GM12878 (cell line): Measurements from ENCODE around the gene PPM1J. TPM values are rescaled to one million over a fixed set of nuclear protein-coding genes. Genes with fewer than 3 reads are reported as not detected.

Source experiments
- ATF7 ChIP-seq: fragments of 450-650 bp; IDR thresholded peaks from 2 replicates; pipeline ENCODE4 v1.6.1; 2016; ENCODE audit warnings: low read depth, mild to moderate bottlenecking
- CBX5 ChIP-seq: sonication (generic); IDR thresholded peaks from 2 replicates; pipeline ENCODE4 v1.6.1; 2016; ENCODE audit warnings: low read depth, moderate library complexity, mild to moderate bottlenecking, inconsistent platforms
- CREB1 ChIP-seq: IDR thresholded peaks from 2 replicates; pipeline ENCODE4 v1.6.1; 2012; ENCODE audit warnings: low read depth, mild to moderate bottlenecking, inconsistent platforms
- DPF2 ChIP-seq: fragments of 450-650 bp; IDR thresholded peaks from 2 replicates; pipeline ENCODE4 v1.6.1; 2017; ENCODE audit warnings: mild to moderate bottlenecking
- EZH2 ChIP-seq: IDR thresholded peaks from 2 replicates; pipeline ENCODE4 v1.6.1; 2012; ENCODE audit warnings: low read depth, mild to moderate bottlenecking, control low read depth, inconsistent platforms, low read length, borderline replicate concordance; ENCODE audit not compliant: control insufficient read depth
- GABPA ChIP-seq: IDR thresholded peaks from 2 replicates; pipeline ENCODE4 v1.6.1; 2014; ENCODE audit warnings: antibody characterized with exemption, low read depth, mild to moderate bottlenecking, inconsistent platforms
- HSF1 ChIP-seq: fragments of 150-350 bp; IDR thresholded peaks from 2 replicates; pipeline ENCODE4 v1.6.1; 2014; ENCODE audit warnings: mild to moderate bottlenecking, low read depth, low read length
- JUND ChIP-seq: IDR thresholded peaks from 2 replicates; pipeline ENCODE4 v1.6.1; 2012; ENCODE audit warnings: low read depth, mild to moderate bottlenecking, low read length, improper control_type of control experiment, moderate library complexity
- MTA3 ChIP-seq: IDR thresholded peaks from 2 replicates; pipeline ENCODE4 v1.6.1; 2012; ENCODE audit warnings: low read length, inconsistent platforms, borderline replicate concordance
- MYB ChIP-seq: fragments of 150-350 bp; IDR thresholded peaks from 2 replicates; pipeline ENCODE4 v1.6.1; 2014; ENCODE audit warnings: mild to moderate bottlenecking, low read depth, low read length, borderline replicate concordance
- NFXL1 ChIP-seq: fragments of 450-650 bp; IDR thresholded peaks from 2 replicates; pipeline ENCODE4 v1.6.1; 2017; ENCODE audit warnings: antibody characterized with exemption, mild to moderate bottlenecking, borderline replicate concordance
- NR2C1 ChIP-seq: fragments of 450-650 bp; IDR thresholded peaks from 2 replicates; pipeline ENCODE4 v1.6.1; 2017; ENCODE audit warnings: antibody characterized with exemption, mild to moderate bottlenecking, moderate library complexity
- NR2C2 ChIP-seq: IDR thresholded peaks from 2 replicates; pipeline ENCODE4 v1.6.1; 2011; ENCODE audit warnings: borderline replicate concordance, low read depth; ENCODE audit not compliant: control insufficient read depth, insufficient read length
- PAX5 ChIP-seq: IDR thresholded peaks from 2 replicates; pipeline ENCODE4 v1.6.1; 2011; ENCODE audit warnings: low read depth, low read length, borderline replicate concordance
- PML ChIP-seq: IDR thresholded peaks from 2 replicates; pipeline ENCODE4 v1.6.1; 2012; ENCODE audit warnings: low read length, inconsistent platforms
- RAD51 ChIP-seq: fragments of 450-650 bp; IDR thresholded peaks from 2 replicates; pipeline ENCODE4 v1.6.1; 2016; ENCODE audit warnings: moderate library complexity, mild to moderate bottlenecking, inconsistent platforms
- RCOR1 ChIP-seq: conservative IDR thresholded peaks from 2 replicates; pipeline ENCODE4 v1.6.1; 2012; ENCODE audit warnings: low read depth, low read length, improper control_type of control experiment
- RFX5 ChIP-seq: IDR thresholded peaks from 2 replicates; pipeline ENCODE4 v1.6.1; 2011; ENCODE audit warnings: low read depth, low read length, improper control_type of control experiment
- SMAD5 ChIP-seq: IDR thresholded peaks from 2 replicates; pipeline ENCODE4 v1.6.1; 2016; ENCODE audit warnings: antibody characterized with exemption, low read depth
- SPI1 ChIP-seq: IDR thresholded peaks from 2 replicates; pipeline ENCODE4 v1.6.1; 2011; ENCODE audit warnings: low read depth, mild to moderate bottlenecking, low read length, moderate library complexity, borderline replicate concordance; ENCODE audit not compliant: insufficient read depth
- SUZ12 ChIP-seq: fragments of 200-600 bp; sonication (generic); IDR thresholded peaks from one replicate; pipeline ENCODE4 v1.6.1; 2018; ENCODE audit warnings: antibody characterized with exemption, mild to moderate bottlenecking; ENCODE audit not compliant: unreplicated experiment
- WRNIP1 ChIP-seq: IDR thresholded peaks from 2 replicates; pipeline ENCODE4 v1.6.1; 2011; ENCODE audit warnings: low read depth, low read length, improper control_type of control experiment, borderline replicate concordance
- YY1 ChIP-seq: IDR thresholded peaks from 2 replicates; pipeline ENCODE4 v1.6.1; 2011; ENCODE audit warnings: low read depth, mild to moderate bottlenecking, low read length
- ZSCAN29 ChIP-seq: fragments of 450-650 bp; IDR thresholded peaks from 2 replicates; pipeline ENCODE4 v1.6.1; 2017; ENCODE audit warnings: mild to moderate bottlenecking, moderate library complexity
- polyA plus RNA-seq, 11 experiments: library from polyadenylated mRNA; depleted of rRNA in 4 of 11; unstranded in 6 of 11; stranded (reverse) in 5 of 11; fragments of >200 nt; fragmentation: Nextera tagmentation in 4 of 11; fragmentation: Illumina TruSeq in 1 of 11; extraction: Ambion mirVana in 4 of 11; extraction: Trizol in 1 of 11; gene quantifications; 1 replicate in 1 of 11; 2 replicates in 10 of 11; pipeline versions ENCODE4 v1.2.1 to v1.2.3, GENCODE V29; 2011 to 2016; ENCODE audit warnings: inconsistent platforms in 2 of 11, missing spikeins in 2 of 11, low read depth in 1 of 11
- total RNA-seq, 4 experiments: library from RNA; depleted of rRNA in 3 of 4; stranded (reverse); fragments of >200 nt in 3 of 4; fragmentation: Illumina TruSeq in 1 of 4; extraction: Trizol in 1 of 4; gene quantifications; 2 replicates each; pipeline versions ENCODE4 v1.2.1 to v1.2.3, GENCODE V29; 2013 to 2021
- TF ChIP-seq, protein P1 (sequence below): fragments of 450-650 bp; conservative IDR thresholded peaks from 2 replicates; pipeline ENCODE4 v1.6.1; 2017; ENCODE audit warnings: mild to moderate bottlenecking, moderate library complexity
- TF ChIP-seq, protein P2 (sequence below): fragments of 450-650 bp; formaldehyde crosslinking; IDR thresholded peaks from 2 replicates; pipeline ENCODE4 v1.5.0; 2022; ENCODE audit warnings: mild to moderate bottlenecking, missing genetic modification characterization

Gene PPM1J
- total and polyA plus RNA-seq, 10 of the 15 experiments (the other 5 are each of a cell fraction or from before 2014, with no cell fraction given): 0.07 to 1.8 (median 0.59) TPM; not detected in 1

GRCh38 chr1:112674440-112674985 is 40.6 kb downstream of the PPM1J start, which contains the start of gene MOV10 (continued):
- TF ChIP-seq, protein P1, sequence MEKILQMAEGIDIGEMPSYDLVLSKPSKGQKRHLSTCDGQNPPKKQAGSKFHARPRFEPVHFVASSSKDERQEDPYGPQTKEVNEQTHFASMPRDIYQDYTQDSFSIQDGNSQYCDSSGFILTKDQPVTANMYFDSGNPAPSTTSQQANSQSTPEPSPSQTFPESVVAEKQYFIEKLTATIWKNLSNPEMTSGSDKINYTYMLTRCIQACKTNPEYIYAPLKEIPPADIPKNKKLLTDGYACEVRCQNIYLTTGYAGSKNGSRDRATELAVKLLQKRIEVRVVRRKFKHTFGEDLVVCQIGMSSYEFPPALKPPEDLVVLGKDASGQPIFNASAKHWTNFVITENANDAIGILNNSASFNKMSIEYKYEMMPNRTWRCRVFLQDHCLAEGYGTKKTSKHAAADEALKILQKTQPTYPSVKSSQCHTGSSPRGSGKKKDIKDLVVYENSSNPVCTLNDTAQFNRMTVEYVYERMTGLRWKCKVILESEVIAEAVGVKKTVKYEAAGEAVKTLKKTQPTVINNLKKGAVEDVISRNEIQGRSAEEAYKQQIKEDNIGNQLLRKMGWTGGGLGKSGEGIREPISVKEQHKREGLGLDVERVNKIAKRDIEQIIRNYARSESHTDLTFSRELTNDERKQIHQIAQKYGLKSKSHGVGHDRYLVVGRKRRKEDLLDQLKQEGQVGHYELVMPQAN: no peak
- no peak for TF ChIP-seq EZH2
- no peak for TF ChIP-seq PAX5
- no peak for TF ChIP-seq HSF1
- TF ChIP-seq JUND: no peak
- no peak for TF ChIP-seq NFXL1
- TF ChIP-seq RCOR1: no peak
- no peak for TF ChIP-seq NR2C1
- TF ChIP-seq SUZ12: no peak
- no peak for TF ChIP-seq ATF7
- no peak for TF ChIP-seq GABPA
- no peak for TF ChIP-seq WRNIP1
- TF ChIP-seq SMAD5: no peak
- TF ChIP-seq NR2C2: no peak
- TF ChIP-seq RFX5: no peak
- TF ChIP-seq ZSCAN29: no peak
- peak; percentile 93 for TF ChIP-seq PML
- no peak for TF ChIP-seq YY1
- no peak for TF ChIP-seq MYB
- TF ChIP-seq, protein P2, sequence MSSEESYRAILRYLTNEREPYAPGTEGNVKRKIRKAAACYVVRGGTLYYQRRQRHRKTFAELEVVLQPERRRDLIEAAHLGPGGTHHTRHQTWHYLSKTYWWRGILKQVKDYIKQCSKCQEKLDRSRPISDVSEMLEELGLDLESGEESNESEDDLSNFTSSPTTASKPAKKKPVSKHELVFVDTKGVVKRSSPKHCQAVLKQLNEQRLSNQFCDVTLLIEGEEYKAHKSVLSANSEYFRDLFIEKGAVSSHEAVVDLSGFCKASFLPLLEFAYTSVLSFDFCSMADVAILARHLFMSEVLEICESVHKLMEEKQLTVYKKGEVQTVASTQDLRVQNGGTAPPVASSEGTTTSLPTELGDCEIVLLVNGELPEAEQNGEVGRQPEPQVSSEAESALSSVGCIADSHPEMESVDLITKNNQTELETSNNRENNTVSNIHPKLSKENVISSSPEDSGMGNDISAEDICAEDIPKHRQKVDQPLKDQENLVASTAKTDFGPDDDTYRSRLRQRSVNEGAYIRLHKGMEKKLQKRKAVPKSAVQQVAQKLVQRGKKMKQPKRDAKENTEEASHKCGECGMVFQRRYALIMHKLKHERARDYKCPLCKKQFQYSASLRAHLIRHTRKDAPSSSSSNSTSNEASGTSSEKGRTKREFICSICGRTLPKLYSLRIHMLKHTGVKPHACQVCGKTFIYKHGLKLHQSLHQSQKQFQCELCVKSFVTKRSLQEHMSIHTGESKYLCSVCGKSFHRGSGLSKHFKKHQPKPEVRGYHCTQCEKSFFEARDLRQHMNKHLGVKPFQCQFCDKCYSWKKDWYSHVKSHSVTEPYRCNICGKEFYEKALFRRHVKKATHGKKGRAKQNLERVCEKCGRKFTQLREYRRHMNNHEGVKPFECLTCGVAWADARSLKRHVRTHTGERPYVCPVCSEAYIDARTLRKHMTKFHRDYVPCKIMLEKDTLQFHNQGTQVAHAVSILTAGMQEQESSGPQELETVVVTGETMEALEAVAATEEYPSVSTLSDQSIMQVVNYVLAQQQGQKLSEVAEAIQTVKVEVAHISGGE: no peak
- no peak for TF ChIP-seq CBX5
- no peak for TF ChIP-seq DPF2
- TF ChIP-seq MTA3: no peak; the same call in 1 of the 2 replicates
- TF ChIP-seq CREB1: peak; percentile 15; the same call in 1 of the 2 replicates
- no peak for TF ChIP-seq SPI1
- no peak for TF ChIP-seq RAD51
